Omental fat pad (tissue), 4 donors: ENCODE measurements around the gene ISM1. TPM values are rescaled to one million over a fixed set of nuclear protein-coding genes. Genes with fewer than 3 reads are reported as not detected.

Source experiments
- ATAC-seq: fragments of 150-250 bp; one replicate; pipeline ENCODE4 v1.9.1; 2016; ENCODE audit warnings: mild to moderate bottlenecking, moderate library complexity; ENCODE audit not compliant: low FRiP score
- DNase-seq: peaks from one replicate; pipeline ENCODE4 v3.0.0-alpha.2; 2019; ENCODE audit warnings: low spot score
- total RNA-seq, 4 donors: library from RNA; depleted of rRNA; stranded (reverse); fragments of >200 nt; gene quantifications; one replicate each; pipeline ENCODE4 v1.1.0, GENCODE V29; 2016
- TF ChIP-seq, protein P1 (sequence below), 3 donors: fragments of 450-650 bp; IDR thresholded peaks; one replicate each; pipeline ENCODE4 v1.5.1; 2016 to 2017; ENCODE audit warnings: antibody characterized with exemption in 3 of 3, mild to moderate bottlenecking in 3 of 3, moderate library complexity in 2 of 3

ISM1 gene
- total RNA-seq, 4 donors from 2014 or later = 1.6 to 7.9 (median 4.3) TPM

DNA sequence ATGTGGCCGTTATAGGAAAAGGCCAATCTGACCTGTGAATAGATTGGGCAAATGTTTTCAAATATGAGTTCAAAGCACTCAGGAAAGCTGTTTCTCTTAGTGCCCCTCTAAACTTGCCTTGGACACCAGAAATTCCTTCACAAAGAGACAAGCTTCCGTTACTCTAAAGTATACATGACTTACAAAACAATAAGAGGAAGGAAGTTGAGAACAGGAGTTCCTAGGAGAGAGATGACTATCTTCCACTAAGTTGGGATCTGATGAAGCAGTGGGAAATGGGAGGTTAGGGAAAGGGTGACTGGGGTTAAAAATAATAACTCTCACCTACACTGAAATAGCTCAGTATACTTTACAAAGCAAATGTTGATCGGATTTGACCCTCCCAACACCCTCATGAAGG lies 50.0 kb downstream of the ISM1 start:
- TF ChIP-seq, protein P1, sequence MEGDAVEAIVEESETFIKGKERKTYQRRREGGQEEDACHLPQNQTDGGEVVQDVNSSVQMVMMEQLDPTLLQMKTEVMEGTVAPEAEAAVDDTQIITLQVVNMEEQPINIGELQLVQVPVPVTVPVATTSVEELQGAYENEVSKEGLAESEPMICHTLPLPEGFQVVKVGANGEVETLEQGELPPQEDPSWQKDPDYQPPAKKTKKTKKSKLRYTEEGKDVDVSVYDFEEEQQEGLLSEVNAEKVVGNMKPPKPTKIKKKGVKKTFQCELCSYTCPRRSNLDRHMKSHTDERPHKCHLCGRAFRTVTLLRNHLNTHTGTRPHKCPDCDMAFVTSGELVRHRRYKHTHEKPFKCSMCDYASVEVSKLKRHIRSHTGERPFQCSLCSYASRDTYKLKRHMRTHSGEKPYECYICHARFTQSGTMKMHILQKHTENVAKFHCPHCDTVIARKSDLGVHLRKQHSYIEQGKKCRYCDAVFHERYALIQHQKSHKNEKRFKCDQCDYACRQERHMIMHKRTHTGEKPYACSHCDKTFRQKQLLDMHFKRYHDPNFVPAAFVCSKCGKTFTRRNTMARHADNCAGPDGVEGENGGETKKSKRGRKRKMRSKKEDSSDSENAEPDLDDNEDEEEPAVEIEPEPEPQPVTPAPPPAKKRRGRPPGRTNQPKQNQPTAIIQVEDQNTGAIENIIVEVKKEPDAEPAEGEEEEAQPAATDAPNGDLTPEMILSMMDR (IDR thresholded peaks at IDR 0.05) = no peak
- DNase-seq (no peak), ATAC-seq (no peak)

DNA sequence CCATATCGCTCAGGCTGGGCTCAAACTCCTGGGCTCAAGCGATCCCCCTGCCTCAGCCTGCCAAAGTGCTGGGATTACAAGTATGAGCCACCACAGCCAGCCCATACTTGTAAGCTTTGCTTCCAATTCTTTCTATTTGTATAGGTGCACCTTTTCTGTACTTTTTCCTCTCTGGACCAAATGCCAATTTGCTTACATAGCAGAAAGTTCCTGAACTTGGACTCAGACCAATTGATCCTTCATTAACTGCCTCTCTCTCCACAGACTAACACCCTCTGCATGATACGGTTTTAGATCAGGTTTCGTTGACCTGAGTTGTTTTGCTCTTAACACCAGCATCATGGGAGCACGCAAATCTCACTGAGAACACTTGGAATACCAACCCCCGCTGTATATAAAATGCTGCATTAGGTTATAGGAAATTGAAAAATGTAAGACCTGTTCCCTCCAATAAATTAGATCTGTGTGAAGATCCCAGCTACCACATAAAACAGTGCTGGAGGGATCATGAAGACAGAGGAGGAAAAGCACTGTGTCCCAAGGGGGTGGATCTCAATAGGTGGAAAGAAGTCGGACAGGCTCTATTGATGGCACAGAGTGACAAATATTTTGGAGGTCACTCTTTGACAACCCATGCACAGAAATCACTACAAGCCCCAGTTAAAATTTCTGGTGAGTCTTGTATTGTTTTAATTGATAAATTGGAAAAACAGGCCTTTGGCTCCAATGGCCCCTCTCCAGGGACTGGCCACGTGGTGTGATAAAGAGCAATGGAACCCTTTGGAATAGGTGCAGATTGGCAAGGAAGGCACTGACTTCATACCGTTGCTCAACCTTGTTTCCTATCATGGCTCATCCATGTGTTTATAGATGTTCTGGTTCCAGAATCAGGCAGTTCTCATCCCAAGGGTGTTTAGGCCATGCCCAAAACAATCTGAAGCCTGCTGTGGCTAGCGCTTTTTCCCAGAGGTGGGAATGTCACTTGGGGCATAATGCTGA lies 51.2 kb downstream of the ISM1 start:
- TF ChIP-seq, protein P1 (IDR thresholded peaks at IDR 0.05) = no peak
- DNase-seq (no peak), ATAC-seq (no peak)

DNA sequence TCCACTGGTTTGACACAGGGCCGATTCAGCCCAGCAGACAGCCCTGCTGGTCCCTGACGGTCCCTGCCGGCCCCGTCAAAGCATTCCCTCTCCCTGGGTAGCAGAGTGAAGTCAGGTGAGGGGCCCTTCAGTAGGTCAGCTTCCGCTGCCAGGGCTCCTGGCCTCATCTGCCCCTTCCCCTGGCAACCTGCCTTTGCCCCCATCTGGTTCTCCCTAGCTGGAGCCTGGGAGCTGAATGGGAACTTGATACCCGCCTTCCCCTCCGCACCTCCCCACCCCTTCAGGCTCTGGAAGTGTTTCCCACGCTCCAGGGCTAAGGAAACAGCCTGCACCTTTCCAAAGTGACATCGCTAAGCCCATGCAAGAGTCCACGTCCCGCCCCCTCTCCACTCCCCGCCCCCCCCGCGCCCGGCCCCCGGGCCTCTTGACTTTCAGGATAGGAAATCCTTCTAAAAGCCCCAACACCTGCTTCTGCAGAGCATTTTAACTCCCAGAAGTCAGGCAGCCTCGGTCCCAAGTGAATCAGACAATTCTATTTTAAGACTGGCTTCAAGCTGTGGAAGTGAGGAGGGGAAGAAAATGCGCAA lies 53.3 kb downstream of the ISM1 start:
- TF ChIP-seq, protein P1 (IDR thresholded peaks at IDR 0.05) = no peak
- ATAC-seq = no peak
- DNase-seq = no peak

DNA sequence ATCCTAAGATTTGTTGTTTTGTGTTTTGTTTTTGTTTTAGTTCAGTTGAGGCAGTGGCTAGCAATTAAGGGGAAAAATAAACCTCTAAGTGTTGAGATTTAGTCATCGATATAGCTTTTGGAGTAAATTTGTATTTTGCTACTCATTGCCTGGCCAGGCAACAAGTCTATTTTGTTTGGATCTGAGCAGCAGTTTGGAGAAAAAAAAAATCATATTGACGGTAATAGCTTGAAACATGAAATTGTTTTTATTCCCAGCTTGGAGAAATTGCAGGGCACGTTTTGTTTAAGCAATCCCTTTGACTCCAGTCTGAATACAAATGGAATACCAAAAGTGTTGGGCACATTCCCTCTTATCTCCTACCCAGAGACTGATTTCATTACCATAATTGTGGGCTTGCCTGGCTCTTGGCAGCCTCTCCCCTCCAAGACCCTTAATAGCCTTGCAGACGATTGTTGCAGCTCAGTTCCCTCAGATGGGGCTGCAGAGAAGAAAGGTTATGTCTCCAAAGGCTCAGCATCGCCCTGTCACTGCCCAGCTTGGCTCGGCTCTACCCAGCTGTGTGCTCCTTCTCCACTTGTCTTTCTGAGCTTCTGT lies 56.0 kb downstream of the ISM1 start:
- TF ChIP-seq, protein P1 (IDR thresholded peaks at IDR 0.05) = no peak
- ATAC-seq = no peak

DNA sequence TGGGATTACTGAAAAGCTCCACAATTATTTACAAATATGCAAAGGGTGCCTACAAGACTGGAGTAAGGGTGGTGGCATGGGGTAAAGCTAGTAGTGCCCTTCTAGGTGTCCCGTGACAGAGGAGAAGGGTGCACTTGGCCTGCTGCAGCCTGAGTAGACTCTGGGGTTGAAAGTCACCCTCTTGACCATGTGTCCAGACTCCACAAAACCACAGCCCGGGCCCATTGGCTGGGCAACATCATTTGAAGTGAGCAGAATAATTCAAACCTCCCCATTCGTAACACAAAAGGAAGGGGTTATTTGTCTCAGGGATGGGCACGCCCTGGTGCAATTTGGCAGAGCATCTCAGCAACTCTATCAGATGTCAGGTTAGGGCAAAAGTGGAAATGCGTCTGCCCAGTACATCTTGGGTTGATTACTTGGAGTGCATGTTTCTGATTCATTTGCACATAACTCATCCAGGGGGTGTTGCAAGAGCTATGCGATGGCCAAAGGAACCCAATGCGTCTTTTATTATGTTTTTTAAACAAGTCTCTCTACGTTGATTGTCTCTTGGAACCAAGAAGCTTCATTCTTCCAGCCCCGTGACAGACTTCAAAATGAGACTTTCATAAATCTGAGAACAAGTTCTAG lies 56.7 kb downstream of the ISM1 start:
- DNase-seq (no peak), ATAC-seq (no peak)

More for the DNA sequence above, 56.0 kb downstream of the ISM1 start:
- DNase-seq = no peak

More for the DNA sequence above, 56.7 kb downstream of the ISM1 start:
- TF ChIP-seq, protein P1 (IDR thresholded peaks at IDR 0.05) = no peak
